Head of caudate nucleus (tissue), 42 donors: ENCODE results near the gene RNF11.

Source experiments
- DNase-seq, 42 donors: peaks; one replicate each; pipeline versions ENCODE4 v3.0.0 to v3.0.0-alpha.2; 2020 to 2021; ENCODE audit warnings: mixed read lengths in 7 of 42
- intact Hi-C: fragments of 100-400 bp; cut with DNase I; formaldehyde crosslinking; loops from one replicate; pipeline ENCODE4 v1.15.0; 2022

Gene RNF11

DNA sequence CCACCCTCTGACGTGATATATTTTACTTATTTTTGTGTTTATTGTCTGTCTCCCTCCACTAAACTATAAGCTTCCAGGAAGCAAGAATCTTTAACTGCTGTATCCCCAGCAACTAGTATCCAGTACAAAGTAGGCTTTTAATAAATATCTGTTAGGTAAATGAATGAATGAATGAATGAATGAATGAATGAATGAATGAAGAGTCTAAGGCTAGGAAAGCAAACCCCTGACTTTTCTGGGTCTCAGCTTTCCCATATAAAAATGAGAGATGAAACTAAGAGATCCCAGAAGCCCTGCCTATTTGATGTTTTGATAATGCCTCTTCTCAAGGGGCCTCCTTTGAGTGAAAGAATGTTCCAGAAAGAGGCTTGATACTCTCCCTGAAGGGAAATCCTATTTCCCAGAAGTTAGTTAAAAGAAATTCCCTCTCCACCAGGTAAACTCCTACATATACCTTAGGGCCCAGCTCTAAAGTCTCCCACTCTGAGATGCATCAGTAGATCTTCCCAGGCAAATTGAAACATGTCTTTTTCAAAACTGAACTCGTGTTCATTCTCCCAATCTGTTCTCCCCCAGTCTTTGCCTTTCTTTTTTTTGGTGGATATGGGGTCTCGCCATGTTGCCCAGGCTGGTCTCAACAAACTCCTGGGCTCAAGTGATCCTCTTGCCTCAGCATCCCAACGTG lies 86.5 kb downstream of the RNF11 start:
- intact Hi-C loops, result no loop called here
- no peak for DNase-seq
